22Rv1 (cell line): ENCODE results near the gene RBMS3.

Experiments
- CTCF ChIP-seq: fragments of 450-650 bp; IDR thresholded peaks from 2 replicates; pipeline ENCODE4 v1.5.1; 2017; ENCODE audit warnings: mild to moderate bottlenecking
- ZFX ChIP-seq: fragments of 450-650 bp; IDR thresholded peaks from 2 replicates; pipeline ENCODE4 v1.6.1; 2017; ENCODE audit warnings: antibody characterized with exemption, borderline replicate concordance

GRCh38 chr3:29268651-29269050 lies 12.2 kb upstream of the RBMS3 start:
- no peak for TF ChIP-seq CTCF
- no peak for TF ChIP-seq ZFX
